PFSK-1 (cell line): ENCODE data around the gene NTRK1.

Source experiments
- FOXP2 ChIP-seq: optimal IDR thresholded peaks from 2 replicates; pipeline ENCODE3; 2011; ENCODE audit warnings: borderline replicate concordance, control low read depth, inconsistent platforms; ENCODE audit not compliant: insufficient read depth; ENCODE audit errors: extremely low read length, extremely low read depth
- POLR2AphosphoS5 ChIP-seq: IDR thresholded peaks from 2 replicates; pipeline ENCODE4 v1.6.1; 2012; ENCODE audit warnings: low read depth, mild to moderate bottlenecking, control low read depth, low read length, moderate library complexity
- SIN3A ChIP-seq: IDR thresholded peaks from 2 replicates; pipeline ENCODE4 v1.6.1; 2012; ENCODE audit warnings: mild to moderate bottlenecking, low read length, moderate library complexity, borderline replicate concordance; ENCODE audit not compliant: insufficient read depth
- TAF1 ChIP-seq: IDR thresholded peaks from 2 replicates; pipeline ENCODE4 v1.6.1; 2012; ENCODE audit warnings: low read length, control low read depth, borderline replicate concordance; ENCODE audit not compliant: insufficient read depth
- TF ChIP-seq, protein P1 (sequence below), 2 experiments: IDR thresholded peaks; 2 replicates each; pipeline versions ENCODE4 v1.6.1 to v1.8.0; 2011 to 2012; ENCODE audit warnings: low read depth in 2 of 2, low read length in 2 of 2, control low read depth in 1 of 2, inconsistent platforms in 1 of 2, mild to moderate bottlenecking in 1 of 2, moderate library complexity in 1 of 2; ENCODE audit not compliant: insufficient read depth in 1 of 2

Gene NTRK1

DNA sequence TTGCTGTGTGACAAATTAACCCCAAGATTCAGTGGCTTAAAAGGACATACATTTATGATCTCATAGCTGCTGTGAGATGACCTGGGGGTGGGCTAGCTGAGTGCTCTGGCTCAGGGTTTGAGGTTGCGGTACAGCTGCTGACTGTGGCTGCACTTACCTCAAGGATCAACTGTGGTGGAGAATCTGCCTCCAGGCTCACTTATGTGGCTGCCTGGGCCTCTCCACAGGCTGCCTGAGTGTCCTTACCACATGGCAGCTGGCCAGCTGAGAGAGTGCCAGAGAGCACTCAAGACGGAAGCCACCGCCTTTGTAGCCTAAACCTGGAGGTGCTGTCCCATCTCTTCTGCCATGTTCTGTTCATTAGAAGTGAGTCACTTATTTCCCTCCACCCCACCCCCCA is 65.5 kb downstream of the NTRK1 start:
- TF ChIP-seq POLR2AphosphoS5: no peak
- no peak for TF ChIP-seq FOXP2
- TF ChIP-seq, protein P1, sequence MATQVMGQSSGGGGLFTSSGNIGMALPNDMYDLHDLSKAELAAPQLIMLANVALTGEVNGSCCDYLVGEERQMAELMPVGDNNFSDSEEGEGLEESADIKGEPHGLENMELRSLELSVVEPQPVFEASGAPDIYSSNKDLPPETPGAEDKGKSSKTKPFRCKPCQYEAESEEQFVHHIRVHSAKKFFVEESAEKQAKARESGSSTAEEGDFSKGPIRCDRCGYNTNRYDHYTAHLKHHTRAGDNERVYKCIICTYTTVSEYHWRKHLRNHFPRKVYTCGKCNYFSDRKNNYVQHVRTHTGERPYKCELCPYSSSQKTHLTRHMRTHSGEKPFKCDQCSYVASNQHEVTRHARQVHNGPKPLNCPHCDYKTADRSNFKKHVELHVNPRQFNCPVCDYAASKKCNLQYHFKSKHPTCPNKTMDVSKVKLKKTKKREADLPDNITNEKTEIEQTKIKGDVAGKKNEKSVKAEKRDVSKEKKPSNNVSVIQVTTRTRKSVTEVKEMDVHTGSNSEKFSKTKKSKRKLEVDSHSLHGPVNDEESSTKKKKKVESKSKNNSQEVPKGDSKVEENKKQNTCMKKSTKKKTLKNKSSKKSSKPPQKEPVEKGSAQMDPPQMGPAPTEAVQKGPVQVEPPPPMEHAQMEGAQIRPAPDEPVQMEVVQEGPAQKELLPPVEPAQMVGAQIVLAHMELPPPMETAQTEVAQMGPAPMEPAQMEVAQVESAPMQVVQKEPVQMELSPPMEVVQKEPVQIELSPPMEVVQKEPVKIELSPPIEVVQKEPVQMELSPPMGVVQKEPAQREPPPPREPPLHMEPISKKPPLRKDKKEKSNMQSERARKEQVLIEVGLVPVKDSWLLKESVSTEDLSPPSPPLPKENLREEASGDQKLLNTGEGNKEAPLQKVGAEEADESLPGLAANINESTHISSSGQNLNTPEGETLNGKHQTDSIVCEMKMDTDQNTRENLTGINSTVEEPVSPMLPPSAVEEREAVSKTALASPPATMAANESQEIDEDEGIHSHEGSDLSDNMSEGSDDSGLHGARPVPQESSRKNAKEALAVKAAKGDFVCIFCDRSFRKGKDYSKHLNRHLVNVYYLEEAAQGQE (IDR thresholded peaks at IDR 0.05; ENCODE audit: insufficient read depth in 1 of 2, low read depth in 2 of 2, low read length in 2 of 2): peak in 1 of 2 experiments; percentile 15; a peak in 1 of 4 replicates

DNA sequence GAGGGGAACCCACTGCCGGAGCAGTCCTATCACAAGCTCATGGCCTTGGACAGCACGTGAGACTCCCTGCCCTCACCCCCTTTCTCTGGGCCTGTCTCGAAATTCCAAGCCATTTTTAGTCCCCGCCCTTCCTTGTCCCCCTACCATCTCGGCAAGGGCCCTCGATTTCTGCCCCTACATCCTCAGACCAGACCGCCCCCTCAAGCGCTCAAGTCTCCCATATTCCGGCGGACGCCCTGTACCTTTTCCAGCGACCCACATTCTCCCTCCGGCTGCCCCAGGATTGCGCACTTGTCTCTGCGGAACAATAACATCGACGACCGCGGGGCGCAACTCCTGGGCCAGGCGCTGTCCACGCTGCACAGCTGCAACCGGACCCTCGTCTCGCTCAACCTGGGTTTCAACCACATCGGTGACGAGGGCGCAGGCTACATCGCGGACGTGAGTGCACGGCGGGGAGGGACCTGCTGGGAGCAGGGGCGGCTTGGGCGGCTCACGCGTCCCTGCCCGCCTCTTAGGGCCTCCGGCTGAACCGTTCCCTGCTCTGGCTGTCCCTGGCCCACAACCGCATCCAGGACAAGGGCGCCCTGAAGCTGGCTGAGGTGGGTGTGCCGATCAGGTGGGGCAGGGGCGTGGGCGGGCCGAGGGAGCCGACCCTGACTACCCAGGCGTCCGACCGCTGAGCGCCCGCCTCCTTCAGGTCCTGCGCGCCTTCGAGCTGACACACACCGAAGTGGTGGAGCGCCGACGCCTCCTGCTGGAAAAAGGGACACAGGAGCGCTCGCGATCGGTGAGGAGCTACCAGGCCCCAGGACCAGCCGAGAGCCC is 66.8 kb downstream of the NTRK1 start:
- TF ChIP-seq SIN3A: no peak
- no peak for TF ChIP-seq FOXP2
- TF ChIP-seq POLR2AphosphoS5: no peak
- TF ChIP-seq TAF1: no peak
- TF ChIP-seq, protein P1 (IDR thresholded peaks at IDR 0.05; ENCODE audit: insufficient read depth in 1 of 2, low read depth in 2 of 2, low read length in 2 of 2): no peak

DNA sequence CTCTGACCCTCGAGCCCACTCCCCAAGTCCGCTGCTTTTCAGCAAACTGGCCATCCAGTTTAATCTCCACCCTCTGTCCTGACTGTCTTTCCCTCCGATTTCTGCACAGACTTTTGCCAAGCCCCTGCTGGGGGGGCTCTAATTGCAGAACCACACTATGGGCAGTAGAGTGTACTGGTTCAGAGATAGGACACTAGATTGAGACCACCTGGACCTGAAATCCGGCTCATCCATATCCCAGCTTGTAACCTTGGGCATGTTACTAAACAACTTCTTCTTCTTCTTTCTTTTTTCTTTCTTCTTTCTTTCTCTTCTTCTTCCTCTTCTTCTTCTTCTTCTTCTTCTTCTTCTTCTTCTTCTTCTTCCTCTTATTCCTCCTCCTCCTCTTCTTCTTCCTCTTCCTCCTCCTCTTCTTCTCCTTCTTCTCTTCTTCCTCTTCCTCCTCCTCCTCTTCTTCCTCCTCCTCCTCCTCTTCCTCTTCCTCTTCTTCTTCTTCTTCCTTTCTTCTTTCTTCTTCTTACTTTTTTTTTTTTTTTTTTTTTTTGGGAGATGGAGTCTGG is 67.5 kb downstream of the NTRK1 start:
- TF ChIP-seq POLR2AphosphoS5 (no peak), FOXP2 (no peak), TAF1 (no peak), SIN3A (no peak)
- TF ChIP-seq, protein P1 (IDR thresholded peaks at IDR 0.05; ENCODE audit: insufficient read depth in 1 of 2, low read depth in 2 of 2, low read length in 2 of 2): no peak

DNA sequence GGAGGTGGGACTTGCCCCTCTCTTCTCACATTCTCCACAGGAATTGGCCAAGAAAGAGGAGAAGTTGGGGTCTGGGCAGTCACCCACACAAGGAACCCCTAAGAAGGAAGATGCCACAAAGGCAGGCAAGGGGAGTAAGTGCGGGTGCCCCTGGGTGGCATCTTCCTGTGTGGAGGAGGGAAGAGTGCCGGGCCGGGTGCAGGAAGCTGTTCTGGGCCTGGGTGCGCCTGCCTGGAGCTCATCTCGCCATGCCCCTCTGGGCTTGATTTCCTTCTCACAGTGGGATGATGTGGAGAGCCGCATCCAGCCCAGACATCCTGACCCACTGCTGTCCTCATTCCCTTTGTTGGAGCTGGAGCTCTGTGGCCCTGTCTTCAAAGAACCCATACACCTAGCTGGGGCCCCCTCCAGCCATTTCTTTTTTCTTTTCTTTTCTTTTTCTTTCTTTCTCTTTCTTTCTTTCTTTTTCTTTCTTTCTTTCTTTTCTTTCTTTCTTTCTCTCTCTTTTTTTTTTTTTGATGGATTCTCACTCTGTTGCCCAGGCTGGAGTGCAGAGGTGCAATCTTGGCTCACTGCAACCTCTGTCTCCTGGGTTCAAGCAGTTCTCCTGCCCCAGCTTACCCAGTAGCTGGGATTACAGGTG is 69.1 kb downstream of the NTRK1 start:
- no peak for TF ChIP-seq POLR2AphosphoS5
- TF ChIP-seq, protein P1 (IDR thresholded peaks at IDR 0.05; ENCODE audit: insufficient read depth in 1 of 2, low read depth in 2 of 2, low read length in 2 of 2): no peak
- TF ChIP-seq SIN3A: no peak
- TF ChIP-seq TAF1: no peak
- no peak for TF ChIP-seq FOXP2
